Activated CD4-positive, alpha-beta T cell treated with anti-CD3 and anti-CD28 coated beads for 24 hours (primary cell): ENCODE data around the gene UBR4.
"Not testable (repeated sequence)": the region's sequence is repeated elsewhere in the genome, so short reads cannot be mapped to it uniquely, and the experiment has no call there.

Experiments used
- DNase-seq, 2 donors: peaks; one replicate each; pipeline ENCODE4 v3.0.0-alpha.2; 2020; ENCODE audit warnings: low read depth in 2 of 2

Gene UBR4

DNA sequence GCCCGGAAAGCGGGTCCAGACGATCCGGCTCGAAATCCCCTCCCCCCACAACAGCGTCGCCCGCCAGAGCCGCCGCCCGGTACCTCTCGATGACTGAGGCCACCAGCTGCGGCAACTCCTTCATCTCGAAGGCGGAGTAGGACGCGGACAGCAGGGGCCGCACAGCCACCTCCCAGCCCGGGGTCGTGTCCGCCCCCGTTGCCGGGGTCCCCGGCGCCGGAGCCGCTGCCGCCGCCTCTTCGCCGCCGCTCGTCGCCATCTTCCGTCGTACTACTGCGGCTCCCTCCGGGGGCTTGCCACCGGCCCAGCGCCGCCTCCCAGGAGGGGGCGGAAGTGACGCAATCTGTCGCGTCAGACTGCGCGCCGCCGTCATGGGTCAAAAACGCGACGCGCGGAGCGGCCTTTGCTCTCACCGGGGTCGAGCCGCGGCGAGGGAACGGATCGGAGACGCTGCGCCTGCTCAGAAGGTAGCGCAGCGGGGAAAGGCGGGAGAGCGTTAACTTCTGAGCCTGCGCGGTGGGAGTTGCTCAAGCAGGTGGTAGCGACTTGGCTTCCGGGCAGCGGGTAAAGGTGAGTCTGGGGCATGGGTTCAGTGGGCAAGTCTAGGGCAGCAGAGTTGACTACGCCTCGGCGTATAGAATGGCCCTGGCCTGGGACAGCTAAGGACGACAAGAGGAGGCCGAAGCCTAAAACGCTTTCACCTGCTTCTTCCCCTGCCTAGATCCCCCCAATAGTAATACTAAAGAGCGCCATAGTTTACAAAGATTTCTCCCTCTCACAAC, at the start of gene UBR4:
Gene UBR4, minus strand, starts transcription at position 277 of the 782 bp plus-strand sequence. Its CDS starts 18 bp downstream, at position 259.
- peak; percentile 93 to 96 for DNase-seq

DNA sequence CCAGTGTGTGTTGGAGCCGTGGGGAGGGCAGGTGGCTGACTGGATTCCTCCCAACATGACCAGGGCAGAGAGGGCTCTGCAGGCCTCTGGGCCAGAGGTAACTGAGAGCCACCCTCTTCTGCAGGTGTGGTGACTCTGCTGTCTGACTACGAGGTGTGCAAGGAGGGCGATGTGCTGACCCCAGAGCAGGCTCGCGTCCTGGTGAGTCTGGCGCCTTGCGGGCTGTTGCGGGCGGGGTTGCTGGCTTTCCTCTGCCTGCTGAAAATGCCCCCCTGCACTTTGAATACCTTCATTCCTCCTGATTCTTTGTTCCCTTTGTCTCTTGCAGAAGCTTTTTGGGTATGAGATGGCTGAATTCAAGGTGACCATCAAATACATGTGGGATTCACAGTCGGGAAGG, 48.3 kb upstream of the UBR4 start:
- no peak for DNase-seq

DNA sequence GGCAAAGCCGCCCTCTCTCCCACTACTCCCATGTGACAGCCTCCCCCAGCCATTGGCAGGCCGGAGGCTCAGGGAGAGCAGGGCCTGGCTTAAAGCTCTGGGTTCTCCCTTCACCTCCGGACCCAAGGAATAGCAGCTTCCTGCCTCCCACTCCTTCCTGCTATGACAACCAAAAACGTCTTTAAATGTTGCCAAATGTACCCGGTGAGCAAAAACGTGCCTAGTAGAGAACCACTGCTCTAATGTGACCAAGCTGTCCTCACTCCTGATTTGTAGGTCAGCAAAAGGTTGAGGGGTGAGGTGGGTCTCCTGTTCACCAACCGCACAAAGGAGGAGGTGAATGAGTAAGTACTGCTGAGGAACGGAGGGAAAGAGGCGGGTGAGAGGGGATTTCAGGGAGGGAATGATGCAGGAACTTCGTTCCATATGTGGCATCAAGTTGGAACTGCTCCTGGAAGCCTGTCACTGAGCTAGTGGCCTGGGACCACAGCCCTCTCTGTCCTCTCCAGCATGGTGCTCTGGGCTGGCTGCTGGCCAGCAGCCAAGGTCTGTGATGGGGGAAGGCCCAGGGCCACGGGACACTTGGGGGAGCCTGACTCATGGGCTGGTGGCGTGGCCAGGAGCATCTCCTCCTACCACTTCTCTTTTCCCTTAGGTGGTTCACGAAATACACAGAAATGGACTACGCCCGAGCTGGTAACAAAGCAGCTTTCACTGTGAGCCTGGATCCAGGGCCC, 47.3 kb upstream of the UBR4 start:
- DNase-seq, result no peak

DNA sequence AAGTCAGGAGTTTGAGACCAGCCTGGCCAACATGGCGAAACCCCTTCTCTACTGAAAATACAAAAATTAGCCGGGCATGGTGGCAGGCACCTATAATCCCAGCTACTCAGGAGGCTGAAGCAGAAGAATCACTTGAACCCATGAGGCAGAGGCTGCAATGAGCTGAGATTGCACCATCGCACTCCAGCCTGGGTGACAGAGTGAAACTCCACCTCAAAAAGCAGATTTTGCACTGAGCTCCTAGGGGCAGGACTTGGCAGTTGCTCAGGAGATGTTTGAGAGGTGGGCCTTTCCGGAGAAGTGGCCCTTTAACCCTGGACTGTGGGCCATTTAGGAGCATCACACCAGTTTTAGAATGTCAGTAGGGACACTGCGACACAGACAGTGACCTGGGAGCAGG, 46.2 kb upstream of the UBR4 start:
- not testable (repeated sequence) for DNase-seq

DNA sequence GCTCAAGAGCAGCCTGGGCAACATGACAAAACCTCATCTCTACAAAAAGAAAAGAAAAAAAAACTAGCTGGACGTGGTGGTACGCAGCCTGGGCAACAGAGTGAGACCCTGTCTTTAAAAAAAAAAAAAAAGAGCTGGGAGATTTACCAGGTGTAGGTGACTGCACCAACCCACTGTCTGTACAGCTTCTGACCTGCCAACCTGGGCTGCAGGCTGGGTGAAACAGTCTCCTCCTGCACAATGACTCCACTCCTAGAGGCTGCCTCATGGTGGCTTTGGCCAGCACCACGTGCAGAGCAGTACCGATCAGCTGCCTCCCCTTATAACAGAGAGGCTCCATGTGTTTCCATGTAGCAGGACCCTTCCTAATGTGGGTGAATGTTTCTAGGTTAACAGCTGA, 45.2 kb upstream of the UBR4 start:
- DNase-seq, result no peak

DNA sequence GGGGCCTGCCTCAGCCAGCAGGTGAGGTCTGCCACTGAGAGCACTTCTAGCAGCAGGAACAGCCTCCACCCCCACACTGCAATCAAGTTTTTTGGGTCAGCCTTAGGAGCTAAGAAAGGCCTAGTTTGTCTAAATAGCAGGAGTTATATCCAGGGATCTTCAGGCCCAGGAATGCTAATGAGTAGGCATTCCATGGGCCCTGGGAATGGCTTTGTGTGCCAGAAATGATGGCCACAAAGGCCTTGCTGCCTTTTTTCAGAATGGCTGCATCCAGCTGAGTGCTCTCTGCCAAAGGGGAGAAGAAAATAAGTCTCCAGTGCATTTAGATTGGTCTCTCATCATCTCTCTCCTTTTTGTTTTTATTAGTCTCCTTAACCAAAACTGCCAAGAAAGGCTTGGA, 44.4 kb upstream of the UBR4 start:
- DNase-seq, result no peak

DNA sequence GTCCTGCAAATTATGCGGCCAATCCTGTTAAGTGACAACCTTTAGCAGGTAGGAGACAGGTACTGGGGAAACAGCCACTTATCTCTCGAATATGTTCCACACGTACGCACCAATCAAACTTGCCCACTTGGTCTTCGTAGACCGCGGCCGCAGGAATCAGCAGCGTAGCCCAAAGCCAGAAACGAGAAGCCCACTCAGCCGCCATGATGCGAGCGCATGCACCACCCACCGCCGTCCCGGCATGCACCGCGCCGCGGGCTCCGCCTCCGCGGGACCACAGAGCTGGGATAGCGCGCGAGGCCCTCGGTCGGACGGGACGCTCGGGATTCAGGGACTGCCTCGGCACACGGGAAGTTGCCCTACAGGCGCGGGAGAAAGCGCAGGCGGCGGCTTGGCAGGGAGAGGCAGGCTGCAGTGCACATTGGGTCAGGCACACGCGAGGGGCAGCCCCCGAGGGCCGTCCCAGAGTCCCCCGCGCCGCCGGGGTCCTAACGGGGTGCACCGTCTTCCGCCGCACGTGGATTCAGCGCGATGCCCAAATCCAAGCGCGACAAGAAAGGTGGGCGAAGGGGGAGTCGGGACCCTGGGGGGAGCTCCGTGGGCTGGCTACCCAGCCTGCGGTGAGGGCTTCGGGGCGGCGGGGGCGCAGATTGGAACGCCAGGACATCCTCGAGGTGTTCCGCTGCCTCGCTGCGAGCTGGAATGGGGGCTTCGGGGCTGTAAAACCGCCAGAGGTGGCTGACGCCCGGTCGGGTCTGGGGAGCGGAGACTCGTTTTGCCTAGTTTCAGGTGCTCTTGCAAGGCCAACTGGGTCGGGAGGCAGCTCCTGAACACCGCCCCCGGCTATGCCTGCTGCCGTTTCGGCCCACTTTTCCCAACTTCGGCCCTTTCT, 41.5 kb upstream of the UBR4 start, which contains the start of the genes EMC1 and MRTO4:
Gene EMC1, minus strand, starts transcription at position 220 of the 892 bp plus-strand sequence. Its CDS starts 15 bp downstream, at position 205.
Gene MRTO4, plus strand, starts transcription at position 501 of the 892 bp plus-strand sequence. Its CDS starts 31 bp downstream, at position 532.
- DNase-seq, result peak; percentile 84 to 90

DNA sequence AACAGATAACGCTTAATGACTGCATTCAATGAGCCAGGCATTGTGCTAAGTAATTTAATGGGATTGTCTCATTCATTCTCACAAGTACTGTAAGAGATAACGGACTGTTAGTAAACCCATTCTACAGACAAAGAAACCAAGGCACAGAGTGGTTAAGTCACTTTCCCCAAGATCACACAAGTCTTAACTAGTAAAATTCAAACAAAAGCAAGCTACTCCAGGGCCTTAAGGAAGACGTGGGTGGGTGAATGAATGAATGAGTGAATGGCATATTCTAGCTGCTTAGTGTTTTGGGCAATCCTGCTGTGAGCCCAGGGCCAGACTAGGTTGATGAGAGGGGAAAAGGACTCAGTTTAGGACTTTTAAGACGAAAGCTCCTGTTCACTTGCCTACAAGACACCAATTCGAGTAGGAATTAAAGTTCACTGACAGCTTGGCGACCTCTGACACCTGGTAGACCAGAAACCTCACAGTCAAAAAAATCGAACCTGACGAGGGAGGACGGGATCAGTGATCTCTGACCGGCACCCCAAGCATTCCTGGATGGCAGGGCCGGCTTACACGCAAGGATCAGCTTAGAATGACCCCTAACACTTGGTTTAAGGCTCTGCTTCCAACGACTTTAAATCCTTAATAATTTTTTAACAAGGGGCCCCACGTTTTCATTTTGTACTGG, 40.7 kb upstream of the UBR4 start:
- no peak for DNase-seq

DNA sequence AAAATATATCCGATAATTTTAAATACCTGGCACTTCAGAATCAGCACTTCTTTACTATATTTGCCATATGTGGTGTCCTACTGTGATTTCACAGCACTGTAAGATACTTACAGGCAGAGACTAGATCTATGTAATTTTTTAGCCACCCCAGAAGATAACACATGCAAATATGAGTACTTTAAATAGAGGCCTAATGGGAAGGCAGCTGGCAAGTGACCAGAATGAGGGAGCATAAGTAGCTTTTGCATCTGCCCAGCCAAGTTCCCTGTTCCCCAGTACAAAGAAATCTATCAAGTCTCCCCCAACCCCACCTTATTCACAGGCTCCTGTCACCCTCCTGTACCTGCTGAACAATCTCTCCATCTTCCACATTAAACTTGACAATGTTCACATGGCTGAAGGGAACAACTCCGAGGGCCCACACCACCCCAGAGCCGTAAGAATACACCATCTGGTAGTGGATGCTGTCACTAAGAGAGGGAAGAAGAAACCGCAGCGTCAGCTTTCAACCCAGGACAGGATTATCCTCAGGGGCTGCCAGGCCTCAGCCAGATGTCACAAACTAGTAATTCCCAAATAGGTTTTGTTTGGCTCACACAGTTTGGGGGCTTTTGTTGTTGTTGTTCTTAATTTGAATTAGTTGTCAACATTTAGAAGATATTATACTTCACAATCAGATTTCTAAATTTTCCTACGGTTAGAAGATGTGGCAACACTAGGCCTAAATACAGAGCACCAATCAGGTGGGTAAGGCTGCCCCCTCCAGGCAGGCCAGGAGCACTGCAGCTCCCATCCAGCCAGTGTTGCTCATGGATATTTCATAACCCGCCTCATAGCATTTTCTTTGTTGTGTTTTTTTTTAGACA, 30.8 kb upstream of the UBR4 start:
- DNase-seq, result peak; percentile 59 to 62

DNA sequence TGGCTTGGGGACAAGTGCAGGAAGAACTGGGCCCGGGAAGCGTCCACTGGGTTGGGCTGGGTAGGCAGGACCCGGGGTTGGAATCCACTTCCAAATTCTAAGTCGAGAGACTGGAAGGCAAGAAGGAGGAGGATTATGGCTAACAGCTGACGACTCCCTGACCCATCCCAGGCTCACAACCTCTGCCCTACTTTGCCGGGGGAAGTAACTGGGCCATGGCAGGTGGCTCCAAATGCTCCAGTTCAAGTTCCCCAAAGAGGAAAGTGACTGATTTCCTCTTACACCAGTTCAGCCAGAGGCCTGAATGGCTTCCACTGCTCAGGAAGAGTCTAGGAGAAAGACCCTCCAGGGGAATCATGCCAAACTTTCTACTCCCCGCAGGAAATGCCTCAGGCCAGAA, 29.8 kb upstream of the UBR4 start:
- DNase-seq, result no peak

DNA sequence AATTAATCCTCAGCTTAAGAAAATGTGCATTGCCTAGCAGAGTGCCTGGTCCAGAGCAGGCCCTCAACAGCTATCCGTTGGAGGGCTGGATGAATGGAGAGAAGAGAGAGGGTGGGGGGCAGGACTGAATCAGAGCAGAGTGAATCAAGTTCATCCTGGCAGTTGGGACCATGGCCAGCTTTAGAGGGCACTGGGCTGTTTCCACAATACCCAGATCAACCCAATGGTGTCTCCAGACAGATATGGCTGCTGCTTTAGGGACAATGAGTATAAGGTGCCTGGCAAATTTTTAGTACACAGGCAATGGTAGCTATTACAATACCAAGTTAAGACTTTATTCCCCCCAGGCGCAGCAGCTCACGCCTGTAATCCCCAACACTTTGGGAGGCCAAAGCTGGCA, 24.2 kb upstream of the UBR4 start:
- DNase-seq, result no peak

DNA sequence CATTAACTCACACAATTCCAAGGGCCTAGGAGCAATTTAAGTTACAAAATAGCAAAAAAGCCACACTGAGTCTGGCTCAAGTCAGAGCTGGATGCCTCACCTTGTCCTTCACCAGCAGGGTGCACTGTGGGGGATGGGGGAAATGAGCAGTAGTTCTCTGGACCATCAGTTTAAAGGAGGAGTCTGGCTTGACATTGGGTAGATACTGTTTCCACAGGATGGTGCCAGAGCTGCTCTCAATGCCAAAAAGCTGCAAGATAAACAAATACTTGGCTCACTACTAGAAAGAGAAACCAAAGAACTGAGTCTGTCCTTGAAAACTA, 22.4 kb upstream of the UBR4 start:
- no peak for DNase-seq

DNA sequence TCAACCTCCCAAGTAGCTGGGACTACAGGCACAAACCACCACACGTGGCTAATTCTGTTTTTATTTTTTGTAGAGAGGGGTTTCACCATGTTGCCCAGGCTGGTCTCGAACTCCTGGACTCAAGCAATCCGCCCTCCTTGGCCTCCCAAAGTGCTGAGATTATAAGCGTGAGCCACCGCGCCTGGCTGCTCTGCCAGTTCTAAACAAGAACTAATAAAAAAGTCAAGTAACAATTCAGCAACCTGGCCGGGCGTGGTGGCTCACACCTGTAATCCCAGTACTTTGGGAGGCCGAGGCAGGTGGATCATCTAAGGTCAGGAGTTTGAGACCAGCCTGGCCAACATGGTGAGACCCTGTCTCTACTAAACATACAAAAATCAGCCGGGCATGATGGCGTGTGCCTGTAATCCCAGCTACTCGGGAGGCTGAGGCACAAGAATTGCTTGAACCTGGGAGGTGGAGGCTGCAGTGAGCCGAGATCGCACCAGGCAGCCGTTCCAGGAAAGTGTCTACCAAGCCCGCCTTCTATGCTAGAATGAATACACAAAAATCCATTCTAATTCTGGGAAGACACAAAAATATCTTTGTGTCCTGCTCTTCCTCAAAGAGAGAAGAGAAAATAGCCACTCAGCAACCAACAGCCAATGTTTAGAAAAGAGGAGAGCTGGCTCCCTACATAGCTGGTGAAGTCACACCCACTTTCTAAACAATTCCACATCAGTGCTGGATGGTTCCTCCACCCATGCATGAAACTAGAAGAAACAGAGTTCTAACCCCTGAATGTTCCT, 21.9 kb upstream of the UBR4 start:
- not testable (repeated sequence) for DNase-seq

DNA sequence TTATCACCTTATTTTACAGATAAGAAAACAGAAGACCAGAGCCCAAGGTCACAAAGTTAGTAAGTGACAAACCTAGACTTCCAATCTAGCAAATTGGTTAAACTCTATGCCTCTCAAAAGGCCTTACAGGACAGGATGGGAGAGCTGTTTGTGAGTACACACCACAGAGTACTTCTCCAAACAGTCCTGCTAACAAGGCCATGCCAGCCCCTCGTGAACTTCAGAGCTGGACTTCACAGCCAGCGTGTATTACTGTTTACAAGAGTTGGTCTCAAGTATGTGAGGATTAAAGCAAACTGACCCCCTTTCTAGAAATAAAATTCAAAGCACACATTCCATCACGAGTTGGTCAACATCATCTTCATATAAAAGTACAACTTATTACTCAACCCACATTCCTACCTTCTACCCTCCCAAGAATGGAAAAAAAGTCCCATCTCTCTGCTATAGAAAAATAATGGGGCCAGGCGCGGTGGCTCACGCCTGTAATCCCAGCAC, 19.8 kb upstream of the UBR4 start:
- DNase-seq, result no peak

DNA sequence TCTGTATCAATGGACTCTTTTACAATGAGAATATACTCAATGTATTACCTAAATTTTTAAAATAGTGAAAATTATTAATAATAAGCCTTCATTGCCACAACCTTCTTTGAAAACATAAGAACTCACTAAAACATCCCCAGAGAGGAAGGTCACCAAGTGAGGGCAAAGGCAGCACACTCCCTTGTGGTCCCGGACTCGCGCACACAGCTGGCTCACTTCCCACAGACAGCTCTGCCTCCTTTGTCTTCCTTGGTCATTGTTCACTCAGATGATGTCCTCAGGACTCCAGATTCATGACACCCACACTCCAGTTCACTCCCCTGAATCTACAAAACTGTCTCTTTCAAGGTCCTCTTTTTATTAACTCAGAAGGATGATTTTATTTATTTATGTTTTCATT, 19.2 kb upstream of the UBR4 start:
- DNase-seq, result no peak

DNA sequence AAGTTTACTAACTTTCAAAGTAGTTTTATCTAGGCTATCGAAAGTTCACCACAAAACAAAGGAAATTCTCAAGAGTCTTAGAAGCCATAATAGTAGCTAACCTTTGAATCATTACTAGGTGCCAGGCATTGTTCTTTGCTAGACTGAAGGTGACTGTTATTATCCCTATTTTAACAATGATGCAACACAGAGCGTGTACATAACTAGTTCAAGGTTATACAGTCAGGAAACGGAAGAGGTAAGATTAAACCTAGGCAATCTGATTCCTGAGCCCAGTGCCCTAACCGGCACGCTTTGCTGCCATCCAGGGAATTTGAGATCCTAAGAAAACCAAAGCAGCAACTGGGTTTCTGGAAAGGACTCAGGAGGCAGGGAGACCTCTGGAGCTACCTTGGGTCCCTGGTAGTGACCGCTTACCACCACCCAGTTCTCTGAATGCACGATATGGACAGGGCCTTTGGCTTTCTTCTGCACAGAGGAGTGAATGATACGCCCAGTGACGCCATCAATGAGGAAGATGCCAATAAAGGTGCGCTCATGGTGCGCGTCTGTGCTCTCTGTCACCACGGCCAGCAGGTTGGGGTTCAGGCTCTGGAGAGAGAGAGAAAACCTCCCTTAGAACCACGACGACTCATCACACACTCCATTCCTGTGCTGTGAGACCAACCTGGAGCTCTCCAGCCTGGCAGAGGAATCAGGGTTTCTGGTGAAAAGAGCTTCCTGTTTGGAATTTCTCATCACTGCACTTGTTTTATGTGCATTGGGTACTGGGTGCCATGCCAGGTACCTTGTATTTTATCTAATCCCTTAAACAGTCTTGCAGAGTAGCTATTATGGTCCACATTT, 13.1 kb upstream of the UBR4 start:
- no peak for DNase-seq

DNA sequence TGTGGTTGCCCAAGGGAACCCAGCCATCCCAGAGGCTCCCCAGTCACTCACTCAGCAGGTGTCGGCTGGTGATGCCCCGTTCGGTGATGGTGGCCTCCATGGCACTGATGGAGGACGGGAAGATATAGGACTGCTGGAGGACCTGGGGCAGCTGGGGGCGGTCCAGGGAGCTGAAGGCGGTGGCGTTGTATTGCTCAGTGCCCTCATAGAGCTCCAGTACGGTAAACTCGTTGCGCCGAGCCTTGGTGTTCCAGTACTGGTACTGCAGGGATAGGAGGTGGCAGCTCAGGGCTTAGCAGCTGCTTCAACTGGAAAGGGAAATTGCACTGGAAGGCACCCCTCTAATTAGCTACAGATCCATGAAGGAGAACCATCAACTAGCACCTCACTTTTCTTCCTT, 12.5 kb upstream of the UBR4 start:
- DNase-seq, result no peak

DNA sequence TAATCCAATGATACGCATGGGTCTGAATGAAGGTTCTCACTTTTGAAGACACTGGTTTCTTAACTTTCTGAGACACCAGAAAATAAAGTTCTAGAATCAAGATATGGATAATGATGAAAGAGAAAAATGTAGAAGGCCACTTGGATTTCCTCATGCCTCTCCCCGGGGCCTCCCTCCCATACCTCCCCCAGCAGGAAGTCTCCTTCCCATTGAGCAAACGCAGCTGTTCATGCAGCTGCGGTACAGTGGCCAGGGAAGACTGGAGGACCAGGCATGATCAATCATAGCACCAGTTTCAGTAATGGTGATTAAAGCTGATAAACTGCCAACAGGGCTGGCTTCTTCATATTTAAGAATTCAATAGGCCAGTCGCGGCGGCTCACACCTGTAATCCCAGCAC, 10.9 kb upstream of the UBR4 start:
- no peak for DNase-seq
